Stimulated activated CD8-positive, alpha-beta memory T cell treated with anti-CD3 and anti-CD28 coated beads, Interleukin-7, amount 100 ng/mL, for 1 hour (primary cell): ENCODE measurements around the gene STMP1.
"Not testable (repeated sequence)": the region's sequence is repeated elsewhere in the genome, so short reads cannot be mapped to it uniquely, and the experiment has no call there.

ENCODE experiments used
- DNase-seq, 2 donors: peaks; one replicate each; pipeline ENCODE4 v3.0.0-alpha.2; 2020; ENCODE audit warnings: low read depth in 2 of 2

Gene STMP1

GRCh38 chr7:135664046-135664589 is 1.8 kb downstream of the STMP1 start:
- DNase-seq, result no peak

DNA sequence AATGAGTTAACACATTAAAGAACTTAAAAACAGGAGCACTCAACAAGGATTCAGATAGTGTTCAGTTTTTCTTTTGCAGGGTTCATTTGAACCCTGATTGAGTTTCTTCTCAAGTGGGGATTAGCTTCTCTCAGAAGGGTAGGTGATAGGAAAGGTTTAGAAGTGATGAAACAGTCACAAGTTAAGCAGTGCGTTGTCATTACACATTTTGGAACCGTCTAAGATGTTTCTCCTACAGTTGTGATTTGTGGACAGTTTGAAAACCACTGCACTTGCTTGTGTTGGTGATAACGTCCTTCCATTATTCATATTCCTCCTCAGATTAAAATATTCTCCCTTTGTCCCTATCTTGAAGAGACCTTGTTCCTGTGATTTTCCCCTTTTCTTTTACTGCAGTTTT is 2.7 kb downstream of the STMP1 start:
- DNase-seq, result no peak

DNA sequence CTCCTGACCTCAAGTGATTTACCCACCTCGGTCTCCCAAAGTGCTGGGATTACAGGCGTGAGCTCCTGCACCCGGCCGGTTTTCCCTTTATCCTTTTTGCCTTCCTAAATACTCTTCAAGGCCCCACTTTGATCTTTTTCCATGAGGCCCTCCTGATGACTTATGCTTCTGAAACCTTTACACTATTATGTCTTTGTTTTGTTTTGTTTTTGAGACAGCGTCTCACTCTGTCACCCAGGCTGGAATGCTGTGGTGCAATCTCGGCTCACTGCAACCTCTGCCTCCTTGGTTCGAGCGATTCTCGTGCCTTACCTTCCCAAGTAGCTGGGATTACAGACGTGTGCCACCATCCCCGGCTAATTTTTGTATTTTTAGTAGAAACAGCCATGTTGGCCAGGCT is 3.8 kb downstream of the STMP1 start:
- no peak for DNase-seq

- no peak for DNase-seq
Measured at GRCh38 chr7:135666846-135667245, 4.5 kb downstream of the STMP1 start.

DNA sequence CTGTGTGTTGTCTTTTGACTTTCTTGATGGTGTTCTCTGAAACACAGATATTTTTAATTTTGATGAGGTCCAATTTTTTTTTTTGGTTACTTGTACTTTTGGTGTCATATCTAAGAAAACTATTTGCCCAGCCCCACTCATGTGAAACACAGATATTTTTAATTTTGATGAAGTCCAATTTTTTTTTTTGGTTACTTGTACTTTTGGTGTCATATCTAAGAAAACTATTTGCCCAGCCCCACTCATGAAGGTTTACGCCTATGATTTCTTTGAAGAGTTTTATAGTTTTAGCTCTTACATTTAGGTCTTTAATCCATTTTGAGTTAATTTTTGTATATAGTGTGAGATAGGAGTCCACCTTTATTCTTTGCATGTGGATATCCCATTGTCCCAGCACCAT is 5.3 kb downstream of the STMP1 start:
- DNase-seq, result not testable (repeated sequence)

DNA sequence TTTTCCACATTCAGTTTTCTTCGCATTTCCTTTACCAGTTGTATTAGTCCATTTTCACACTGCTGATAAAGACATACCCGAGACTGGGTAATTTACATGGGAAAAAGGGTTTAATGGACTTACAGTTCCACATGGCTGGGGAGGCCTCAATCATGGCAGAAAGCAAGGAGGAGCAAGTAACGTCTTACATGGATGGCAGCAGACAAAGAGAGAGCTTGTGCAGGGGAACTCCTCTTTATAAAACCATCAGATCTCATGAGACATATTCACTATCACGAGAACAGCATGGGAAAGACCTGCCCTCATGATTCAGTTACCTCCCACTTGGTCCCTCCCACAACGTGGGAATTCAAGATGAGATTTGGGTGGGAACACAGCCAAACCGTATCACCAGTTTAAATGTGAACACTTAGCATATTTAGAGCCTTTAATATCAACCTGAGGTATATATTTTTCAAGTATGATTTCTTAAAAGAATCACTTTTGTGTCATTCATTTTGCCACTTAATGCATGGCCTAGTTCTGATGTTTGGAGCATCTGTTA is 6.6 kb downstream of the STMP1 start:
- DNase-seq, result not testable (repeated sequence)

- DNase-seq, result no peak
Measured at GRCh38 chr7:135669774-135670173, 7.5 kb downstream of the STMP1 start.

GRCh38 chr7:135670179-135670578 is 7.9 kb downstream of the STMP1 start:
- no peak for DNase-seq

GRCh38 chr7:135672560-135673359 is 10.4 kb downstream of the STMP1 start:
- no peak for DNase-seq

DNA sequence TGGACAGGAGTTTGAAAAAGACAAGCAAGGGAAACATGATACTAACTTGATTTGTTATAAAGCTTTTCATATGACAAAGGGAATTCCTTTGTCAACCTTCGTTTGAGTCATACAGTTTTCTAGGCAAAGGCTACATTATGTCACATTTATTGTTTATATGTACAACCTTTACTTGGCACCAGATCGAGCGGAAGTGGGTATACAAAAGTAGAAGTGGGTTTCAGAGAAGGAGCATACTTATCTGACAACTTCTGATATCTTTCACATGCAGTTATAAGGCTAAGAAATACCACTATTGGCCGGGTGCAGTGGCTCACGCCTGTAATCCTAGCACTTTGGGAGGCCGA is 11.0 kb downstream of the STMP1 start:
- no peak for DNase-seq

GRCh38 chr7:135678612-135679575 is 16.6 kb downstream of the STMP1 start:
- DNase-seq, result no peak

DNA sequence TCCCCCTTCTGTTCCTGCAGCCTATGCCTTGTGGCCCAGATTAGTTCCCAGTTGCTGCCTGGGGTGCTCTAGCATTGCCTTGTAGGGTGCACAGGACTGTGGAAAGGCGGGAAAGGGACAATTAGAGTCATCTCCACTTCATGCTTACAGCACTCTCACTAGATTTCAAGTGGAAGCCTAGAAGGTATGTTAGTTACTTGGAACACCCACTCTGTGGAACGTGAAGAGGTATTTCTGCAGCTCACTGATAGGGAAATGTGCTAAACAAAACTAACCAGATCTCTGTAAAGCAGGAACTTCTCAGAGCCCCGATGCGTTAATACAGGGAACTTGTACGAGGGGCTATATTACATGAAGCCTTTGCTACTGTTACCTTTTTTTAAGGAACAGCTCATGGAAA is 19.4 kb downstream of the STMP1 start:
- no peak for DNase-seq

DNA sequence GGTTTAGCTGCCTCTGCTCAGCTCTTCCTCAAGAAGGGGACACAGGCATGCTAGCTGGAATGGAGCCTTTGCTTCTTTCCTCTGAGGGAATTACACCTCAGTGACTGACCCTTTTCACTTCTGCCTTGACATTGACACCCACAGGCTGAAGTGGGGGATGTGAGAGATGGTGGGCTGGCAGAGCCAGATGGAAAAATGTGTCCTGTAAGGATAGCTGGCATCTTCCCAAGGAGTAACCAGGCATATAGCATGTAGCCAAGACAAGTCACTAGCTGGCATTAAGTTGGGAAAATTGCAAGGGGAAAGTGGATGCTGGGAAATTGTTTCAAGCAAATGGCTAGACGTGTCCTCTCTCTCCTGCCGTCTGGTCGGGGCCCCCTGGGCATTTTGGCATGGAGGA is 19.9 kb downstream of the STMP1 start:
- no peak for DNase-seq

GRCh38 chr7:135683609-135684008 is 21.3 kb downstream of the STMP1 start:
- DNase-seq, result no peak

- DNase-seq, result no peak
Measured at GRCh38 chr7:135684136-135684535, 21.8 kb downstream of the STMP1 start.

DNA sequence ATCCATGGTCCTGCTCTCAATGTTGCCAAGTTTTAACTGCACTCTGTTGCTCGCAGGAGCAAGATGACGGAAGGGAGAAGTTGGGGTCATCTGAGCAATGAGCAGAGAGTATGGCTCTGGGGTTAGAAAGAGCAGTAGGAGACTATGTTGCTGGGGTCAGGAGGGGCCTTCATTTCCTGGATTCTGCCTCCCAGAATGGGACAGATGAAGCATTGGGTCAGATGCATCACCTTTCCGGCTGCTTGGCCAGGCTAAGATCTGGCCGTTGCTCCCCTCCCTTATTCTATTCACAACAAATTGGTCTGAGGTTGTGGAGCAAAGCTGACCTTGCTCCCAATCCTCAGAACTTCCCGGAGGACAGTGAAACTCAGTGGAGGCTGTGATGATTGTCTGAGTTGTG is 22.4 kb downstream of the STMP1 start:
- no peak for DNase-seq

- DNase-seq, result no peak
Measured at GRCh38 chr7:135685306-135686084, 23.2 kb downstream of the STMP1 start.

GRCh38 chr7:135687466-135687865 is 25.2 kb downstream of the STMP1 start:
- DNase-seq, result no peak

DNA sequence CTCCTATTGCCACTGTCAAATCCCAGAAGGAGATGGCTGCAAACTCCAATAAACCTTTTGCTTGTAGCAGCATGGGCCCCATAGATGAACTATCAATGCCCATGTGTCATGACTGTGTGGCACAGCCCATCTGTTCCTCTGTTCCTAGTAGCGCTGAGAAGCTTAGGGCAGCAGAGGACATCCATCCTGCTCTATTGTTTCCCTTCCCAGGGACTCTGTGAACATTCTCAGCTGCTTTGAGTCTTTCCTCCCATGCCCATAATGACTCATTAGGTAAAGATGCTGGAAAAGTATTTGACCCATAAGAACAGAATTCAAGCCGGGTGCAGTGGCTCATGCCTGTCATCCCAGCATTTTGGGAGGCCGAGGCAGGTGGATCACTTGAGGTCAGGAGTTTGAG is 28.3 kb downstream of the STMP1 start:
- DNase-seq, result no peak

DNA sequence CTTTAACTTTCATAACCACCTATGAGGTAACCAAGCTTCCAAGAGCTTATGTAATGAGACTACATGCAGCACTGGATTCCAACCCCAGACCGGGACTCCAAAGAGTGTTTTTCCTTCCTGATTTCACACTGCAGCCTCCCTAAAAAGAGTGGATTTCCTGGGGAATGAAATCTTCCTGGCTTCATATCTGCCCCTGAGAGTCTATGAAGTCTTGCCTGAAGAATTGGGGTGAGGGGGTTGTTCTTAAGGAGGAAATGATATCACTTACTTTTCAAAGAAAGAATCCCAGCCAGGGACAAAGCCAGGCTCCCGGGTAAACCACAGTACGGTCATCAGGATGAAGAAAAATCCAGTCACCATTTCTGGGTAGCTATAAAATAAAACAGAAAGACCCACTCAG is 29.7 kb downstream of the STMP1 start:
- DNase-seq, result no peak

GRCh38 chr7:135692606-135693005 is 30.3 kb downstream of the STMP1 start:
- DNase-seq, result not testable (repeated sequence)

GRCh38 chr7:135693558-135693957 is 31.2 kb downstream of the STMP1 start:
- DNase-seq, result no peak
